Neural cell (in vitro differentiated cells): Measurements from ENCODE around the gene DPPA3.

Experiments used
- CTCF ChIP-seq: fragments of 450-650 bp; IDR thresholded peaks from 2 replicates; pipeline ENCODE4 v1.5.1; 2014; ENCODE audit warnings: antibody characterized with exemption, mild to moderate bottlenecking, moderate library complexity; ENCODE audit not compliant: poor library complexity, severe bottlenecking
- EP300 ChIP-seq: fragments of 450-650 bp; conservative IDR thresholded peaks from 2 replicates; pipeline ENCODE4 v1.6.1; 2014; ENCODE audit warnings: antibody characterized with exemption, mild to moderate bottlenecking, moderate library complexity; ENCODE audit not compliant: poor library complexity, severe bottlenecking
- EZH2 ChIP-seq: fragments of 200-600, 300-800 bp; shearing (Covaris generic), sonication (generic); IDR thresholded peaks from 2 replicates; pipeline ENCODE4 v1.6.1; 2014; ENCODE audit warnings: antibody characterized with exemption, low read length, borderline replicate concordance, mild to moderate bottlenecking; ENCODE audit not compliant: insufficient read depth, poor library complexity, severe bottlenecking
- RAD21 ChIP-seq: fragments of 450-650 bp; conservative IDR thresholded peaks from 2 replicates; pipeline ENCODE4 v1.6.1; 2014; ENCODE audit warnings: antibody characterized with exemption, mild to moderate bottlenecking, moderate library complexity
- REST ChIP-seq: IDR thresholded peaks from 2 replicates; pipeline ENCODE4 v1.6.1; 2012; ENCODE audit warnings: borderline replicate concordance

GRCh38 chr12:7668171-7668570 is 43.1 kb upstream of the DPPA3 start:
- no peak for TF ChIP-seq CTCF
- TF ChIP-seq EZH2, result no peak
- no peak for TF ChIP-seq EP300
- no peak for TF ChIP-seq REST
- TF ChIP-seq RAD21, result no peak
